Liver (tissue), 3 donors: Measurements from ENCODE around the gene BAHCC1.

Experiments used
- CTCF ChIP-seq: fragments of 150-350 bp; IDR thresholded peaks from 2 replicates; pipeline ENCODE4 v1.5.1; 2017; ENCODE audit warnings: improper control_type of control experiment, low read depth, low read length; ENCODE audit not compliant: missing input control
- GABPA ChIP-seq, 2 donors: IDR thresholded peaks in 1 of 2; conservative IDR thresholded peaks in 1 of 2; 2 replicates each; pipeline ENCODE4 v1.6.1; 2016; ENCODE audit warnings: antibody characterized with exemption in 2 of 2, mild to moderate bottlenecking in 1 of 2, moderate library complexity in 1 of 2
- HNF4G ChIP-seq: IDR thresholded peaks from 2 replicates; pipeline ENCODE4 v1.6.1; 2016; ENCODE audit warnings: antibody characterized with exemption
- JUND ChIP-seq, 2 donors: IDR thresholded peaks; 2 replicates each; pipeline ENCODE4 v1.6.1; 2016; ENCODE audit warnings: antibody characterized with exemption in 2 of 2
- RAD21 ChIP-seq, 2 donors: IDR thresholded peaks; 2 replicates each; pipeline ENCODE4 v1.6.1; 2016; ENCODE audit warnings: antibody characterized with exemption in 2 of 2, mild to moderate bottlenecking in 2 of 2
- SP1 ChIP-seq: IDR thresholded peaks from 2 replicates; pipeline ENCODE4 v1.6.1; 2018; ENCODE audit warnings: antibody characterized with exemption, mild to moderate bottlenecking
- YY1 ChIP-seq: IDR thresholded peaks from 2 replicates; pipeline ENCODE4 v1.6.1; 2016; ENCODE audit warnings: antibody characterized with exemption, mild to moderate bottlenecking
- TF ChIP-seq, protein P1 (sequence below): IDR thresholded peaks from 2 replicates; pipeline ENCODE4 v1.6.1; 2016; ENCODE audit warnings: antibody characterized with exemption
- donor health status: healthy.
- donor health status: healthy.

DNA sequence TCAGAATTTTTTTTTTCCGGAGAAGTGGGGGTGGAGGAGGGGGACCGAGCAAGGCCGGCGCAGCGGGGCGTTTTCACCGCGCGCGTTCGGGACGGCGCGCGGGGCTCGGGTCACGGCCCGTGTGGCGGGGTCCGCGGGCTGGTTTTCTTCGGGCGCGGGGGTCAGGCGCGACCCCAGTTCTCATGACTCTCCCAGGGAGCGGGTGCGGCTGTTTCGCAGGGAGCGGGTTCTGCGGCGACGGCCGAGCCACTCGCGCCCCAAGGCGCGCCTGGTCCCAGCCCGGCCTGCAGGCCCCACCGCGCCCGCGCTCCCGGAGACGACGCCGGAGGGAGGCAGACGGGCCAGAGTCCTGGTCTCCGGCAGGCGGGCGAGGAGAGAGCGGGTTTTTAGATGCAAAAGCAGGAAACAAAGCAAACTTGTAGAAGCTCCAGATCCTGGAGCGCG, 1.0 kb downstream of the BAHCC1 start:
- TF ChIP-seq CTCF (no peak), GABPA (IDR thresholded peaks at IDR 0.05 in 1 of 2, conservative IDR thresholded peaks at IDR 0.05 in 1 of 2) (no peak), SP1 (no peak), HNF4G (no peak), RAD21 (IDR thresholded peaks at IDR 0.05) (no peak), YY1 (no peak), JUND (IDR thresholded peaks at IDR 0.05) (no peak)
- TF ChIP-seq, protein P1, sequence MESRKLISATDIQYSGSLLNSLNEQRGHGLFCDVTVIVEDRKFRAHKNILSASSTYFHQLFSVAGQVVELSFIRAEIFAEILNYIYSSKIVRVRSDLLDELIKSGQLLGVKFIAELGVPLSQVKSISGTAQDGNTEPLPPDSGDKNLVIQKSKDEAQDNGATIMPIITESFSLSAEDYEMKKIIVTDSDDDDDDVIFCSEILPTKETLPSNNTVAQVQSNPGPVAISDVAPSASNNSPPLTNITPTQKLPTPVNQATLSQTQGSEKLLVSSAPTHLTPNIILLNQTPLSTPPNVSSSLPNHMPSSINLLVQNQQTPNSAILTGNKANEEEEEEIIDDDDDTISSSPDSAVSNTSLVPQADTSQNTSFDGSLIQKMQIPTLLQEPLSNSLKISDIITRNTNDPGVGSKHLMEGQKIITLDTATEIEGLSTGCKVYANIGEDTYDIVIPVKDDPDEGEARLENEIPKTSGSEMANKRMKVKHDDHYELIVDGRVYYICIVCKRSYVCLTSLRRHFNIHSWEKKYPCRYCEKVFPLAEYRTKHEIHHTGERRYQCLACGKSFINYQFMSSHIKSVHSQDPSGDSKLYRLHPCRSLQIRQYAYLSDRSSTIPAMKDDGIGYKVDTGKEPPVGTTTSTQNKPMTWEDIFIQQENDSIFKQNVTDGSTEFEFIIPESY = no peak
